Left hindlimb (tissue), 1 donor: ENCODE results near the gene ABHD17B.
A peak's percentile ranks its signal among the peaks of the same experiment; 100 is the strongest.

ENCODE experiments used
- DNase-seq: peaks from one replicate; pipeline ENCODE4 v3.0.0-alpha.2; 2018

The ABHD17B gene

DNA sequence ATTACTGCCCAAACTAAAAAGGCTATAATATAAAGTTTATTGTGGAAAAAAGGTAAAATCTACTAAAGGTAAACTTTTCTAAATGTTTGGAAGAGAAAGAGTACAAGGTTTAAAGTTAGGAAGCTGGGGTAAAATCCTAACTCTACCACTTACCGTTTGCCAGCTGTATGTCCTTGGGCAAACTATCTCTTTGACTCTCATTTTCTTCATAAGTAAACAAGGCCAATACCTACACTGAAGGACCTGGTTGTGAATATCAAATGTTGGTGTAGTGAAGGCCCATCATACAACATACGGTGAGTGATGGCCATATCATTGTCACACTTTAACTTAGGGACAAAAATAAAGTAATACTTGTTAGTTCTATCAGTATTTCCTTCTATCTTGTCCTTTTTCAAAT is 34.9 kb downstream of the ABHD17B start:
- no peak for DNase-seq

DNA sequence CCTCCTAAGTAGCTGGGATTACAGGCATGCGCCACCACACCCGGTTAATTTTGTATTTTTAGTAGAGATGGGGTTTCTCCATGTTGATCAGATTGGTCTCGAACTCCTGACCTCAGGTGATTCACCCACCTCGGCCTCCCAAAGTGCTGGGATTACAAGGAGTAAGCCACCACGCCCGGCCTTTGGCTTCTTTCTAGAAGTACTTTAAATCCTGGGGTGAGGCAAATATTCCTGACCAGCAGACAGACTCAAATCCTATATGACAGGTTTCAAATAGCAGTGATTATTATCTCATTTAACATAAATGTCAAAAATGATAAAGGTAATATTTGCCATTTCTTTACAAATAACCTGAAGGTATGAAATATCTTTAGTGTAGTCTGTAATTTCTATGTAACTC is 35.6 kb downstream of the ABHD17B start:
- no peak for DNase-seq

DNA sequence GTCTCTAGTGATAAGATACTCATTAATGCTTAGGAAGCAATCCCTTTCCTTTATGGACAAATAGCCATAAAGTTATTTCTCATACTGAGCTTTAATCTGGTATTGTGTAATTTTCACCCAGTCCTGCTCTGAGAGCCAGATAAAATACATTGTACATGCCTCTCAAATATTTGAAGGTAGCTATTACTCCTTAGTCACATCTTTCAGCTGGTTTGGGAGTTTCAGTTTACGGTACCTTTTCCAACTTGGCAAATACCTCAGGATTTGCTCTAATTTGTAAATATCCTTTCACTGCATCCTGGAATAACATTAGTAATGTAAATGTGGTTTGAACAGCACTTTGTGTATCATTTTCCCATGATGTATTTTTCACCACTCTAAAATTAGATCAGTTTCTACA is 47.4 kb downstream of the ABHD17B start:
- DNase-seq = no peak

DNA sequence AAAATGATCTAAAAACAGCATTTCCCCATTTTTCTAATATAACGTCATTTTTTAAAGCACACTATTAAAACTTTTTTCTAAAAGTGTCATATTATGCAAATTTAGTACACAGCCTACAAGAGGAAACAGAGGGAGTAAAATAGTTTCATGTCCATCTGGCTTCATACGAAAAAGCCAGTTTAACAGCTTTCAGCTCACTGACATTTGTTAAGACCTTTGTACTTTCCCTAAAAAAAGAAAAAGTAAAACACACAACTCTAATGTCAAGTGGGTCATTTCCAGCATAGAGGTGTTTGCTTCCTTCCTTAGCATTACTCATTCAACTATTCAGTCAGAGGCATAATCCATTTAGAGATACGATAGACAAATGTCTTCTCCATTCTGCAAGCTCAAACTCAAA is 49.4 kb downstream of the ABHD17B start:
- no peak for DNase-seq

DNA sequence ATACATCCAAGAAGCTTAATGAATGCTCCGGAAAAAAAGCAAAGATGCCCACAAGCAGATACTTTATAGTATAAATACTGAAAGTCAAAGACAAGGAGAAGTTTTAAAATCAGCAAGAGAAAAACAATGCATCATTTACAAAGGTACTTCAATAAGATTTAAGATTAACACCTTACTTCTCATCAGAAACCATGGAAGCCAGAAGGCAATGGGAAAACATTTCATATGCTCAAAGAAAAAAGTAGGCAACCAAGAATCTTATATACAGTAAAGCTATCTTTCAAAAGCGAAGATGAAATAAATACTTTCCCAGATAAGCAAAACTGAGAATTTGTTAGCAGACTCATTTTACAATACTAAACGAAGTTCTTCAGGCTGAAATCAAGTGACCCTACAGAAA is 51.1 kb downstream of the ABHD17B start:
- no peak for DNase-seq

DNA sequence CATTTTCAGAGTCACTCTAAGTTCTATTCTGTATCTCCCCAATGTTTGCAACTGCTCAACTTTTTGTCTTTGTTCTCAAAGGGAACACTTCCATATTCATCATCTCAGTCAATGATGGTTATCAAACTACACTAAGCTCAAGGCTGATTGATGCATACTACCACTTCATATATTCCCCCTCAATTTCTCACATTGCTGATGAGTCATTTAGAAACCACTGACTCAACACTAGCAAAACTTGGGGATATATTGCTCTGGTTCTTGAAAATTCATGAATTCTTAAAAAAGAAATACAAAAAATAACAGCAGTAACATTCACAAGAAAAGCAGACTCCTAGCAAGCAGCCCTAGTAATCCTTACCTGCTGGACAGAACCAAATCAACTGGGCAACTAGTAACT is 52.2 kb downstream of the ABHD17B start:
- no peak for DNase-seq

DNA sequence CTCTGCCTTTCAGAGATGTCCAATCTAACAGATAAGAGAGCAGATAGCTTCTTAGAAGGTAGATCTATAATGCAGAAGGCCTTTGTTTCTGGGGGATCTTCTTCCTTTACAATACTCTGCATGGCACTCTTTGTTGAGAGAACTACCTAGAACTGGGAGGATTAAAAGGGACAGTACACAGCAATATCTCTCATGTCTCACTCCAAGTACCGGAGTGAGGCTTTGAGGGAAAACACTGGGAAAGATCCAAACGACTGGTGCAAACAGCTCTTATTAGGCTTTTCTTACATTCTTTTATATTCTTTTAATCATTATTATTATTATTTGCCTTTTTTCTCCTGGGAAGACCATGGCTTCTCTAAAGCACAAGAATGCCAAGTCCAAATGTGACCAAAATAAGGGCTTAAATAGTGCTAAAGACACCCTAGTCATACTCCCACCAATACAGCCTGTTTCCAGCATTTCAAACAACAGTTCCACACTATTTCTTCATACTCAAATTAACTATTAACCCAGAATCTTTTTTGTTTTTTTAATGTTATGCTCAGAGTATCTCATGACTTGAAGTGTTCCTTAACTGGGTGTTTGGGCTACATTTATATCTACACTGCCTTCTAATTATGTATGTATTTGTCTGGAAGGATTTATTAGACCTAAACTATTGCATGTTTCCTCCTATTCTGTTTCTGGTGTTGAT is 52.7 kb downstream of the ABHD17B start:
- DNase-seq = no peak

DNA sequence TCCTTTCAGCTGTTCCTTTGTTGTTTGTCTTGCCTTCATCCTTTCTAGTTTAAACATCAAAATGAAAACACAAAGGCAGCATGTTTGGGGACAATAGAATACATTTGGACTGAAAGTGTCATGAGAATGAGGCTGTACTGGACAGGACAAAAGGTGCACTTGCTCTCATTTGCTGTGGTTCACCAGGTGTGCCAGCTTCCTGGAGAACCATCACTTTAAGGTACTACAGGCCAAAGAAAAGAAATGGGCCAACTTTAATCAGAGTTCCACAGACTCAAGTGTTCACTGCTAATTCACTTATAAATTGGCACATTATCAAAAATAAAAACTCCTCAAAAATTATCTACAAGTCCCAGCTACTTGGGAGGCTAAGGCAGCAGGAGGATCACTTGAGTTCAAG is 53.8 kb downstream of the ABHD17B start:
- DNase-seq = no peak

DNA sequence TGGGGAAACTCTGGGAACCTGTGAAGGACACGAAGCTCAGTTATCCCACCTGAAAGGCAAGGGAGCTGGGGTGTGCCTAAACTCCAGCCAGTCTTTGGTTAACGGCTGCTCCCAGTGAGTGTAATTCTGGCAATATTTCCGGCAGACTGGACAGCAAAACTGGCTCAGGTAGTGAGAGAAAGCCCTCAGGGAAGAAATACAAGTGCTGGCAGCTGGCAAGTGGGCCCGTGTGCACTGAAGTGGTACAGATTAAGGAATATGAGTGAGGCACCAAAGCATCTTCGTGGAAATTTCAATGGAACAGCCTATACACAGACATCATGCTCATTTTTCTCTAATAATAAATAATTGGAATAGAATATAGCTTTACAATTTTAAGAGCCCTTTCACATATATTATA is 56.2 kb downstream of the ABHD17B start:
- no peak for DNase-seq

DNA sequence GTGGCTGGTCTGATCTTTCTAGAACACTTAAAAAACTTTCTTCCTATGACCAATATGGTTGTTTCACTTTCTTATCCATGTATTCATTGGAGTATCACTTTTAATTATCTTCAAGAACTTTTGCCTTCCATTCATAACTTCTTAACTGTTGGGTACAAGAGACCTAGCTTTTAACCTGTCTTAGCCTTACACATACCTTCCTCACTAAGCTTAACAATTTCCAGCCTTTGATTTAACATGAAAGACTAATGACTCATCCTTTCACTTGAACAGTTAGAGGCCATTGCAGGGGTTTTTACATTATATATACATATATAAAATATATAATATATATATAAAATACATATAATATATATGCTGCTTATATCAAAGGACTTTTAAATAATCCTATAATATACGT is 57.9 kb downstream of the ABHD17B start:
- DNase-seq = no peak

DNA sequence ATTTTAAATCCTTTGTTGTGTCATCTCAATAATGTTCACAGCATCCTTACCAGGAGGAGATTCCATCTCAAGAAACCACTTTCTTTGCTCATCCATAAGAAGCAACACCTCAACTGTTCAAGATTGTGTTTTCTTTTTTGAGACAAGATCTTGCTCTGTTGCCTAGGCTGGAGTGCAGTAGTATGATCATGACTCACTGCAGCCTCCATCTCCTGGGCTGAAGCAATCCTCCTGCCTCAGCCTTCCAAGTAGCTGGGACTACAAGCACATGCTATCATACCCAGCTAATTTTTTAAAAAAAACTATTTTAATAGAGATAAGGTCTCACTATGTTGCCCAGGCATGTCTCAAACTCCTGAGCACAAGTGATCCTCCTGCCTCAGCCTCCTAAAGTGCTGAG is 60.0 kb downstream of the ABHD17B start:
- DNase-seq = no peak

DNA sequence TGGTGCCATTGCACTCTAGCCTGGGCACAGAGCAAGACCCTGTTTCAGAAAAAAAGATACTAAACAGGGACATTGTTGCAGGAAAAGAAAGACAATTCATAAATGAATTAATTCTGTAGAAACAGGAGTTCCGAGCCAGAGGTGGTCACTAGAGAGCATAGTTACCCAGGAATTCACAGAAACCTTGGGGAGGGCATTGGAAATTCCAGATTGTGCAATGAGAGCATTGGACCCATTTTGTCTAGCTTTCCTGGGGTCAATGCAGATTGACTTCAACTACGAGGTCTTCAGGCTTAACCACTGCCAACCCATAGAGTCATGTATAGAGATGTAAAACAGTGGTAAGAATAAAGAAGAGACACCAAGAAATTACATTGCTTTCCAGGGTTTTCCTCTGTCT is 63.1 kb downstream of the ABHD17B start:
- no peak for DNase-seq

DNA sequence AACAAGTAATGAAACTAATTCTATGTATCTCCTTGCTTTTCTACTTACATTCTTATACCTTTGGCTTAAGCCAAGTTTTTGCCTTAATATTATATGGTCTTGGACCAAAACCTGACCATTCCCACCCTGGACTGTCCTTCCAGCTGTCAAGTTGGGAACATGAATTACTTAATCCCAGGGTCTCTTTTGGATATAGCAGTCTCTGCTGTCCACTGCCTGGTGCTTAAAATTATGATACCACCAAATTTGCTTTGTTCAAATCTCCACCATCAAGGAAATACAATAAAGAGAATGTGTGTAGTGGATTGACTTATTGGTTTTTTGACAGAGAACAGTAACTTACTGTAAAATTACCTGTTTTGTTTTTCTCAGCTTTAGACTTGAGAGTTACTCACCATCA is 66.2 kb downstream of the ABHD17B start:
- no peak for DNase-seq

DNA sequence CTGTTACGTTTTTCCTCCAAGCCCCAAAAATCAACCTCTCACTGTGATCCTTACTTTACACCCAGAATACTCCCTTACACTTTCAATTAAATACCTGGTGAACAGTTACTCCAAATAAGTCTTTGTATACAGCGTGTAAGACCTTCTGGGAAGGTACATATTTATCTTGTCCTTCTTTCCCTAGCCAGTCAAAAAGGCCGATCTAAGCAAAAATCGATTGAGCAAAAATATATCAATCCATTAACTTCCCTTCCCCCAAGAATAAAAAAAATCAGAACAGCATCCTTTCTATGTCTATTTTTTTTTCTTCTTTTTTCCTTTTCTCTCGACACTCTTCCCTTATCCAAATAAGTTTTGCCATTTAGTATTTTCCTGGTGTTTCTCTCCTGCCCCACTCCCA is 71.3 kb downstream of the ABHD17B start:
- DNase-seq = no peak

DNA sequence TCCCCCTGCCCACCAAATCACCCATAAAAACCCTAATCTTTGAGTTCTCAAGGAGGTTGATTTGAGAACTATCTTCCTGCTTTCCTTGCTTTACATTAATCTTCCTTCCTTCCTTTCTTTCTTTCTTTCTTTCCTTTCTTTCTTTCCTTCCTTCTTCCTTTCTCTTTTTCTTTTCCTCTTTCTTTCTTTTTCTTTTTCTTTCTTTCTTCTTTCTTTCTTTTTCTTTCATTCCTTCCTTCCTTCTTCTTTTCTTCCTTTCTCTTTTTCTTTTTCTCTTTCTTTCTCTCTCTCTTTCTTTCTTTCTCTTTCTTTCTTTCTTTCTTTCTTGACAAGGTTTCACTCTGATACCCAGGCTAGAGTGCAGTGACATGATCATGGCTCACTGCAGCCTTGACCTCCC is 75.4 kb downstream of the ABHD17B start:
- no peak for DNase-seq

DNA sequence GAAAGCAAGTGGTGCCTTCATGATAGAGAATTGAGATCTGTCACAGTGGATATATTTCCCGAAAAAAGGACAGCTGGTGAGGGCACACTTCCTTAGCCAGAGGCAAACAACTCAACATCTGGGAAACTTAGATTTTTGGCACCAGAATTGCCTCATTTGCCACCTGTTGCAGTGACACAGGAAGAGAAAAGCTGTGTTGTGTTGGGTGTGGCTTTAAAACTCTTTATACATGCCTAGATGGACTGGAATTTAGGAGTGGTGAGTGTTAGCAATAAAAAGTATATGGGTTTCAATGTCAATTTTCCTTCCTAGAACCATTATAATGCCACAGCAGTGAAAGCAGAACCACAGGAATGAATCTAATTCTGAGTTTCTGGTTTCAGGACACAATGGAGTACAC is 80.1 kb downstream of the ABHD17B start:
- DNase-seq = peak; percentile 51

DNA sequence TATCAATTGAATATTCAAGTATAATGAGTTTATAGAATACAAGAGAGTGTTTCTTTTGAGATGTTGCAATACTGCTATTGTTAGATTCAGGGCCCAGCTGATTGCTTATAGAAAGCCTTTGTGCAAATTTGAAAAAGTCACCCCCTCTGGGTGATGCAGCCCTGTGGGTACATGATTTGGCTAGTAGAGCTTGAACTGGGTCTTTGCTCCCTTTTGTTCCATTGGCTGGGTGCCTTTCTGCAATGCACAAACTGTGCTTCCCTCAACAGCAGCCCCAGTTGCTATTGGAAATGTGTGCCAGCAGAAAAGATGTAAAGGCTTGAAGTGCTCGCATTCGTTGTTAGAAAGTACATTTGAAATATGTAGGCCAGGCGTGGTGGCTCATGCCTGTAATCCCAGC is 80.8 kb downstream of the ABHD17B start:
- no peak for DNase-seq

DNA sequence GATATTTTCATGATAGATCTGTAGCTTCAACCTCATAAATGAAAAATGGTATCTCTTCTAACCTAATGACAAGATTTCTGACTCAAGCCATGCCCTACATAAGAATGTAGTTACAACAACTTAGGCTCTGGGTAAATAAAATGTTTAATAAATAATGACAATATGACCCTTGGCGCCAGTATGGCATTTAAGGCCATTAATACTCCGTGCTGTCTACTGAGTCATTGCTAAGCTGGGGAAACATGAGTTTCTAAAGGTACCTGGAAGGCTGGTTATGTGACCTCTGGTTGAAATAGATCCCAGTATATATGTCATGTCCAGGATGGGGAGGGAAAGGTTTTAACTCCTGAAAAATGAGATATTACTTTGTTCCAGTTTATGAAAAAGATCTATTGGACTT is 84.7 kb downstream of the ABHD17B start:
- no peak for DNase-seq

DNA sequence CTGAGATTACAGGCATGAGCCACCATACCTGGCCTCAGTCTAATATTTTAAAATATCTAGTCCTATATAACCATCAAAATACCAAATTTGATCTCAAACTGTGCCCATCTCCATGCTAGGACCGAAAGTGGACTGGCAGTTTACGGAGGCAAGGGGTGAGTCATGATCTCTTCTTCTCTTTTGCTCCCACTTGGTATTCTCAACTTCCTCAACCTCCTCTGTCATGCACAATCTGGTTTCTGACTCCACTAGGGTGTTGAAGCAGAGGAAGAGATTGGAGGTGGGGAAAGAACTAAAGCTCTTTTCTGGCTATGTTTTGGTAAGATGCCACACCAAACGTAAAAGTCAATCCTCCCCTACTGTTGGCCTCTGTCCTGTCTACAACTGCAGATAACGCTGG is 86.7 kb downstream of the ABHD17B start:
- DNase-seq = no peak

DNA sequence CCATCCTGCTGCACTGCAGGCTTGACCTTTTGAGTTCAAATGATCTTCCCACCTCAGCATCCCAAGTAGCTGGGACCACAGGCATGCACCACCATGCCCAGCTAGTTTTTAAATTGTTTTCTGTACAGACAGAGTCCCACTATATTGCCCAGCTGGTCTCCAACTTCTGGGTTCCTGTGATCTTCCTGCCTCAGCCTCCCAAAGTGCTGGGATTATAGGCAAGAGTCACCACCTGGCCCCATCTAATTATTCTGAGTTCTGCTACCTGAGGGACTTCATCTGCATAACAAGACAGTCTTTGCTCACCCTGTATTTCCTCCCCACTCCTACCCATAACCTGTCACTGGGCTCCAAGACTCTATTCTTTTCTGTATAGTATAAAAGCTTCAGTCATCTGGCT is 88.1 kb downstream of the ABHD17B start:
- DNase-seq = no peak

DNA sequence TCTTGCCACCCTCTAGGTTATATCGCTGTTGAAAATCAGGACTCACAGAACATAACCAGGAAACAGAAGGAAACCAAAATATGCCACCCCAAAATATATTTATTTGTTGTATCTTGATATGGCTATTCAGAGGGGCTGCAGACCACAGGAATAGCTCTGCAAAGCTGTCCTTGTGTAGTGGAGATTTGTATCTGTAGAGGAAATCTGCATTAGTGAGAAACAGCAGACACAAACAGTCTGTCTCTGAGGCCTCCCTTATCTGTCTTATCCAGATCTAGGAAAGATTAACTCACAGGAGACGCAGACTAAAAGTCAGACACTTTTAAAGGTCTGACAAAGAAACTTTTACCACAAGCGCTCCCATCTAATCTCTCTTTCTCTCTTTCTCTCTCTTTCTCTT is 88.5 kb downstream of the ABHD17B start:
- DNase-seq = no peak

DNA sequence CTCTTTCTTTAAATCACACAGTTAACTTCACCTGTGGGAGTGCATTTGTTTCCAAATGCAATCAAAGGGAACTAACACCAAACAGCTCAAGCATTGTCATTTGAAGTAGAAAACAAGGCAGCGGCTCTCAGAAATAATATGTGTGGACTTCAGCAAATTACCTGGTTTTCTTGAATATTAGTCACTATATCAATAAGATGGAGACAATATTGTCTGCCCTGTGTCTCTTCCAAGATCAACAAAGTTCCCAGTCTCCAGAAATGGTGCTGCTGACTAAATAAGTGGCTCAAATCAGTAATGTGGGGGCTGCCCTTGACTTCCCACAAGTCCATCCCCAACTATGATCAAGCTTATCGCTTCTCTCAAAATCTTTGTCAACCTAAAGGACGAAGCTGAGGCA is 89.6 kb downstream of the ABHD17B start:
- no peak for DNase-seq

DNA sequence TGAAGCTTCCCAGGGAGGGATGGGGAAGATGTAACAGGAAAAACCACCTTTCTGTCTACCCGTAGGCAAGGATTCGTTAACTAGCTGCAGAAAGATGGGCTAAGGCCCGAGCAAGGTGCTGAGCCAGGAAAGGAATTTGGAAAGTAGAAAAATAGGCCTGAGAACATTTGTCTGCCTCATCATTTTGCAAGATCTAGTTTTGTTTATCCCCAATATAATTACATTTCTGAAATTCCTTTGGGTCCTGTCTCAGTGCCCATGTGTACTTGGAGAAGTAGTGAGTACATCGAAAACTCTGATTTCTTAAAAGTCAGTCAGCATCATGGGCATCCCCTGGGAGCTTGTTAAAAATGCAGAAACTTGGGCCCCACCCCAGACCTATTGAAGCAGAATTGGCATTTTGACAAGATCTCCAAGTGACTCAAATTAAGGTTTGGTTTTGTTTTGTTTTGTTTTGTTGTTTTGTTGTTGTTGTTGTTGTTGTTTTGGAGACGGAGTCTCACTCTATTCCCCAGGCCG is 90.5 kb downstream of the ABHD17B start:
- no peak for DNase-seq

DNA sequence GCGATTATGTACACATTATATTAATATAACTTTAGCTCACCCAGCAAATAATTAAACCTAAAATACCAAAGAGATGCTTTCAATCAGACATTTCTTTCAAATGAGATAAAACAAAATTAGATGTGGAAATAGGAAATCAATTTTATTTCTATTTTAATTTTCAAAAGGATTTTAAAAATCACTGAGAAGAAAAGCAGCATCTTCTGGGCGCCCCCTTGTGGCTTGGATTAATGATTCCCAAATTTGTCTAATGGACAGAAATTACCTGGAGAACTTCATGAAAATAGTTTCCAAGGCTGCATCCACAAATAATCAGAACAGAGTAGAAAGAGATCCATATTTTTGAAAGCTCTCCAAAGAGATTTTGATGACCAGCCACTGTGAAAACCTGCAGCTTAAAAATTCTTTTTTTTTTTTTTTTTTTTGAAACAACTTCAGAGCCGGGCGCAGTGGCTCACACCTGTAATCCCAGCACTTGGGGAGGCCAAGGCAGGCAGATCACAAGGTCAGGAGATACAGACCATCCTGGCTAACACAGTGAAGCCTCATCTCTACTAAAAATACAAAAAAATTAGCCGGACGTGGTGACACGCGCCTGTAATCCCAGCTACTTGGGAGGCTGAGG is 91.8 kb downstream of the ABHD17B start:
- DNase-seq = no peak

DNA sequence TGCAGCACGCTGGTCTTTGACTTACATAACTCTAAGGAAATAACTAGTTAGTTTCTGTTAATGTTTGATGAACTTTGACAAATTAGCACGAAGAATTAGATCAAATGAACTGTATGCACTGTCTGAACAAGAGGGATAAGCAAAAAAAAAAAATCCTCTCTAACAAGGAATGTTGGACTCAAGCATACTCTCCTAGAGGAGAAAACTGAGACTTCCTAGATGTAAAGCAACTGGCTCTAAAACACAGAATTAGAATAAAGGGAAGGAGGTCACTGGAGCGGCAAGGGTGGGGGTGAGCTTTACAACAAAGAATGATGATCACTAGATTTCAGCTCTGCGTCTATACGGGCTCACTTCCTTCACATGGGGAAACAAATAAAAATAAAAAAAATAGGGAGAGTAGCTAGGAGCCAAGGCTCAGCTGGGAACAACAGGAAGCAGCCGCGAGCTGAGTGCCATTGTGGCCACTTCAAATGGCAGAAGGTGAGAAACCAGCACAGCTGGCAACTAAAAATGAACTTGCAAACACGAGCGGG is 94.0 kb downstream of the ABHD17B start:
- DNase-seq = no peak
